Stimulated activated CD8-positive, alpha-beta memory T cell treated with anti-CD3 and anti-CD28 coated beads, Interleukin-4, amount 100 ng/mL, for 4 hours (primary cell): ENCODE data around the gene SNX6.
"Not testable (repeated sequence)": the region's sequence is repeated elsewhere in the genome, so short reads cannot be mapped to it uniquely, and the experiment has no call there.

Experiments
- DNase-seq, 2 donors: peaks; one replicate each; pipeline ENCODE4 v3.0.0-alpha.2; 2020; ENCODE audit warnings: low read depth in 2 of 2, low spot score in 1 of 2

Gene SNX6

GRCh38 chr14:34569750-34570149 lies 60.2 kb downstream of the SNX6 start:
- DNase-seq: no peak

DNA sequence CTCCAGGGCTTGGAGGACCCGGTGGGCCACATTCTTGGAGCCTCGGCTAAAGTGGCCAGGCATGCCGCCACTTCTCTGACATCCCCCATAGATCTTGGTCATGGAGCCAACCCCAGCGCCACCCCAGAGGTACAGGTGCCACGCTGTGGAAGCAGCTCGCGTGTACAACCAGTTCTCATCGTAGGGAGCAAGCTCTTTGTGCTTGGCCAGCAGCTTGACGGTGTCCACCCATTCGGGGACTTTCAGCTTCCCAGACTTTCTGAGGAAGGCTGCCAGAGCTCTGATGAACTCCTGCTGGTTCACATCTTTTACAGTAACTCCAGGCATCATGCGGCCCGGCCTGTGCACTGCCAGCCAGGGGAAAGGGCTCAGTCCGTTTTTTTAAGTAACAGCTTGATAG lies 61.1 kb downstream of the SNX6 start:
- no peak for DNase-seq

GRCh38 chr14:34562776-34563150 lies 67.2 kb downstream of the SNX6 start:
- DNase-seq: no peak

DNA sequence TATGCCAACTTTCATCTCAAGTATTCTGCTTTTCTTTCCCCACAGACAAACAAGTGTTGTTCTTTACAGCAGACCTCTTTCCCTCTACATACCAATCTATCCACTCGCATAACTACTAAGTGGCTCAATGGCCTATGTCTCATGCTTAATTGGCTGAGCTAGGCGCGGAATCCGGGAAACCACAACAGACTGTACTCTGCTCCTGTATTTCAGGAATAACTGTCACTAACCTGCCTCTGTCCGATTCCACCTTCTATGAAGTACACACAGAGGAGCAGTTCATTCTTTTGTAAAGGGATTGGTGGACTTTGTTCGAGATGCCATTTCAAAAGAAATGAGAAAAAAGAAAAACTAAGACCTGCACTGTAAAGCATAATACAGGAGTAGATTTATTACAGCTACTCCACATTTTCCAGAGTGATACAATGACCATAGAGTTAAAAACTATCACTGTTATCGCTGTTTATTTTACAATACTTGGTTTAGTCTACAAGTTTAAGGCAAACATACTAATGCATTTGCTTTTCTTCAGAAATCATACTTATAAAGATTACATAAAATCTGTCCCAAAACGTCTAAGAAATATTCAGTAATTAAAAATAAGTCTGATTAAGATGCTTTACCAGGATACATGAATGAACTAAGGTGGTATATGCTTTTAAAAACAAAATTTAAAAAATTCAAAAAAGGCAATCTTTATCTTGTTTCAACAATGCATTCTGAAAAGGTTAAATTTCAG lies 67.7 kb downstream of the SNX6 start:
- DNase-seq: not testable (repeated sequence)

DNA sequence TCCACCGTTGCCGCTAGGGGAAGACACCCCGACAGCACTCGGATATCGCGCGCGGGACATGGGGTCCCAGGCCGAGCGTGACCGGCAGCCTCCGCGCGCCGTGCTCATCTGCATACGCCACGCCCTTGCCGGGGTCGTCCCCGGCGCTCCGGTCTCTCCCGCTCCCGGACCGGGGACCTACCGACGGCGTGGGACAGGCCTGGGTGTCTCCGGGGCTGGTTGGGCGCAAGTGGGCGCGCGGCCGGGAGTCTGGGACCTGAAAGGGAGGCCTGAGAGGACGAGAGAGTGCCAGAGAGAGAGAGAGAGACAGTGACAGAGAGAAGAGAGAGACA lies 73.5 kb downstream of the SNX6 start:
- DNase-seq: not testable (repeated sequence)

GRCh38 chr14:34555583-34556497 lies 74.1 kb downstream of the SNX6 start:
- DNase-seq: not testable (repeated sequence)

GRCh38 chr14:34554540-34555250 lies 75.3 kb downstream of the SNX6 start:
- DNase-seq: no peak

GRCh38 chr14:34549276-34549966 lies 80.5 kb downstream of the SNX6 start:
- not testable (repeated sequence) for DNase-seq

- DNase-seq: no peak
These were observed 81.4 kb downstream of the SNX6 start for GRCh38 chr14:34548472-34548981.

- not testable (repeated sequence) for DNase-seq
These were observed 82.8 kb downstream of the SNX6 start for GRCh38 chr14:34547136-34547520.

DNA sequence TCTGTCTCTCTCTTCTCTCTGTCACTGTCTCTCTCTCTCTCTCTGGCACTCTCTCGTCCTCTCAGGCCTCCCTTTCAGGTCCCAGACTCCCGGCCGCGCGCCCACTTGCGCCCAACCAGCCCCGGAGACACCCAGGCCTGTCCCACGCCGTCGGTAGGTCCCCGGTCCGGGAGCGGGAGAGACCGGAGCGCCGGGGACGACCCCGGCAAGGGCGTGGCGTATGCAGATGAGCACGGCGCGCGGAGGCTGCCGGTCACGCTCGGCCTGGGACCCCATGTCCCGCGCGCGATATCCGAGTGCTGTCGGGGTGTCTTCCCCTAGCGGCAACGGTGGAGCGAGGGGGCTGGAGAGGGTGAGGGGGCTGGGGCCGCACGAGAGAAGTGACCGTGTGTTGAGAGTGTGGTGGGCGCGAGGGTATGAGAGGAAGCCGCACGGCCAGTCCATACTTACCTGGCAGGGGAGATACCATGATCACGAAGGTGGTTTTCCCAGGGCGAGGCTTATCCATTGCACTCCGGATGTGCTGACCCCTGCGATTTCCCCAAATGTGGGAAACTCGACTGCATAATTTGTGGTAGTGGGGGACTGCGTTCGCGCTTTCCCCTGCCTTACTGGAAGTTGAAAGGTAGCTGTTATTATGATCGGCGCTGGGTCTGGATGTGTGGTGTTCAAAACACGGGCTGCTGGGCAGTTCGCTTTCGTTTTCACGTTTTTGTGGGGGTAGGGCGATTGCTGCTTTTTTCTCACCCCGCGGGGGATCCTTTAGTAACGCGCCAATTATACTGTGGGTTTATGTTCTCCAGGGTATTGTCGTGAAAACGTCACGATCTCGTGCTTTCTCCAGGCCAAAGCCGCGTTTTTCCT lies 83.4 kb downstream of the SNX6 start:
- not testable (repeated sequence) for DNase-seq

- DNase-seq: not testable (repeated sequence)
These were observed 89.5 kb downstream of the SNX6 start for GRCh38 chr14:34540181-34541059.

GRCh38 chr14:34539407-34540180 lies 90.4 kb downstream of the SNX6 start, which contains the start of gene EAPP:
Gene EAPP (minus strand): TSS chr14:34539701. CDS start chr14:34539628, 73 bp downstream.
- peak; percentile 86 to 89 for DNase-seq

DNA sequence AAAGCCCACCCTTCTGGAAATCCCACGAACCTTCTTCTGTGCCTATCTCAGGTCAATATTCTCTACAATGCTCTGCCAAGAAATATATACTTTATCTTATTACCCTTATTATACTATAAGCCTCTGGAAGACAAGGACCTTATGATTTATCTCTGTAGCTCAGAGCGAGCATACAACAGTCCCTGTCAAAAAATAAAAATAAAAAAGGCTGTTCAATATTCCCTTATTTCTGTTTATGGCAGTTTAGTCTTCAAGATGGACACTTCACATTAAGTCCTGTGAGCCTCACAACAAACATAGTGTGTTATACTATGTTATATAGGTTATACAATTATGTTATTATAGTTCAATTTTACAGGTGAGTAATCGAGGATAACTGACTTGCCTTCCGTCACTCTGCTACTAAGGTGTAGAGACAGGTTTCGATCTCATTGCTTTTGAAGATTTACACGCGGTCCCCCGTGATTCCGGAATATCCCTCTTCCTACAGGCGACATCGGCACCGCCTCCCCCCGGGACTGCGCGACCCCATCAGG lies 91.0 kb downstream of the SNX6 start:
- no peak for DNase-seq

GRCh38 chr14:34538096-34538495 lies 91.9 kb downstream of the SNX6 start:
- DNase-seq: not testable (repeated sequence)

DNA sequence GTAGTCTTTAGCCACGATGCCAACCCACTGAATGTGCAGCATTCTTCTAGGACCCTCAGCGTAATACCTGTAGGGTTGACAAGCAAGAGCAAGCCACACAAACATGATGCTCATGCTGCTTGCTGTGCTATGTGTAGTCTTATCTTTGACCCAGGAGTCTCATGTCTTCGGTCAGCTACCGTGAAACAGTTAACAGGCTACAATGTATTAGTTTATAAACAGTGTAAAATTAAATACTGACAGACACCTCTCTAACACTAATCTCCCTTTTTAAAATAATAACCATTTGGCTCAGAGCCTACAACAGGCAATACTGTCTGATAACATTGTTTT lies 92.3 kb downstream of the SNX6 start:
- DNase-seq: no peak

DNA sequence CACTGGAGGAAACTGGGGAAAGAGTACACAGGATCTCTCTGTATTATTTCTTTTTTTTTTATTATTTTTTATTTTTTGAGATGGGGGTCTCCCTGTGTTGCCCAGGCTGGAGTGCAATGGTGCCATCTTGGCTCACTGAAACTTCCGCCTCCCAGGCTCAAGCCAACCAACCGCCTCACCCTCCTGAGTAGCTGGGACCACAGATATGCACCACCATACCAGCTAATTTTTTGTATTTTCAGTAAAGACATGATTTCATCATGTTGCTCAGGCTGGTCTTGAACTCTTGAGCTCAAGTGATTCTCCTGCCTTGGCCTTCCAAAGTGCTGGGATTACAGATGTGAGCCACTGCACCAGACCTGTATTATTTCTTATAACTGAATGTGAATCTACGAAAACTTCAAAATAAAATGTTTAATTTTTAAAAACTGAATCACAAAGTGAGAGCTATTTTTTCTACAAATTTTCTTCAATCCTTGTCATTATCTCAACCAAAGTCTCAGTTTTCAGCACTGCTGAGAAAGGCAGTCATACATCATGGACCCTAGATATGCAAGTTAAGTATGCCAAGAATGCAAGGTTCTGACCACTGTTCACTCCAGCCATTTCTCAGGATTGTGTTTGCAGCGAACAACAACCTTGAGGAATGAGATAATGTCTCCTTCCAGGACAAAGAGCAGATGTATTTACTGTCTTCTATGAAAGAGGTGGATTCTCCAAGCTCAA lies 92.8 kb downstream of the SNX6 start:
- DNase-seq: no peak
